ENCODE results near the gene ANXA6.
A peak's percentile ranks its signal among the peaks of the same experiment; 100 is the strongest.

The ANXA6 gene

GRCh38 chr5:151086905-151087360, 70.6 kb downstream of the ANXA6 start:
- CTCF ChIA-PET = interaction anchor here (0.6 kb wide), 2 partner anchors 15 to 695 kb away, joined by 3 read pairs; no protein-coding TSS in a partner anchor
- no peak for DNase-seq (ENCODE audit: low spot score)
- TF ChIP-seq, protein P1, sequence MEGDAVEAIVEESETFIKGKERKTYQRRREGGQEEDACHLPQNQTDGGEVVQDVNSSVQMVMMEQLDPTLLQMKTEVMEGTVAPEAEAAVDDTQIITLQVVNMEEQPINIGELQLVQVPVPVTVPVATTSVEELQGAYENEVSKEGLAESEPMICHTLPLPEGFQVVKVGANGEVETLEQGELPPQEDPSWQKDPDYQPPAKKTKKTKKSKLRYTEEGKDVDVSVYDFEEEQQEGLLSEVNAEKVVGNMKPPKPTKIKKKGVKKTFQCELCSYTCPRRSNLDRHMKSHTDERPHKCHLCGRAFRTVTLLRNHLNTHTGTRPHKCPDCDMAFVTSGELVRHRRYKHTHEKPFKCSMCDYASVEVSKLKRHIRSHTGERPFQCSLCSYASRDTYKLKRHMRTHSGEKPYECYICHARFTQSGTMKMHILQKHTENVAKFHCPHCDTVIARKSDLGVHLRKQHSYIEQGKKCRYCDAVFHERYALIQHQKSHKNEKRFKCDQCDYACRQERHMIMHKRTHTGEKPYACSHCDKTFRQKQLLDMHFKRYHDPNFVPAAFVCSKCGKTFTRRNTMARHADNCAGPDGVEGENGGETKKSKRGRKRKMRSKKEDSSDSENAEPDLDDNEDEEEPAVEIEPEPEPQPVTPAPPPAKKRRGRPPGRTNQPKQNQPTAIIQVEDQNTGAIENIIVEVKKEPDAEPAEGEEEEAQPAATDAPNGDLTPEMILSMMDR (conservative IDR thresholded peaks at IDR 0.05; ENCODE audit: low read depth) = no peak
- no peak overlapping the region for H3K27ac ChIP-seq
- POLR2A ChIA-PET (ENCODE audit: low non-redundant PET) = no interaction called here

GRCh38 chr5:151086192-151086869, 71.2 kb downstream of the ANXA6 start:
- CTCF ChIA-PET = interaction anchor here (0.6 kb wide), 2 partner anchors 15 to 696 kb away, joined by 3 read pairs; no protein-coding TSS in a partner anchor
- POLR2A ChIA-PET (ENCODE audit: low non-redundant PET) = no interaction called here
- no peak for DNase-seq (ENCODE audit: low spot score)
- no peak overlapping the region for H3K27ac ChIP-seq
- TF ChIP-seq, protein P1 (conservative IDR thresholded peaks at IDR 0.05; ENCODE audit: low read depth) = no peak

DNA sequence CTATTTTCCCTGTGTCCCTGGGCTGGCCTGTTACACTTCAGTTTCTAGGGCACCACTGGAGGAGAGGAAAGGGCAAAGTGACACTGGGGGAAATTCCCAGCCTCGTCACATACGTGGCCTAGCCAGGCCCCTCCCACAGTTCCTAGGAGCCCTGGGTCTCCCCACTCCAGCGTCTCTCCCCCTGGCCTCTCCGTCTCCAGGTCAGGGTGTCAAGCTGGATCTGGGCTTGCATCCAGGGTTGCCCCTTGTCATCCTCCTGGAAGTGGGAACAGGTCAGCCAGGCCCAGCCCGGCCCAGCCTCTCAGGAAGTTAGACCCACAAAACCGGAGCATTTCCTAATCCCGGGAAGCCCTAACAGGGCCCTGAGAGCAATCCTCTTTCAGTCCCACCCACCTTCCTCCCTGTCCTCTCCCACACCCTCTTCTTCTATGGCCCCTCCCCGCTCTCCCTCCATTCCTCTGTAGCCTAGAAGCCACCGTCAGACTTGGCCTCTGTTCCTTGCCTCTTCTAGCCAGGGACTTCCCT, 72.0 kb downstream of the ANXA6 start:
- CTCF ChIA-PET = interaction anchor here (1.1 kb wide), 1 partner anchor 31 kb away, joined by 5 read pairs; no protein-coding TSS in a partner anchor
- H3K27ac ChIP-seq = peak overlapping the region; percentile 27
- TF ChIP-seq, protein P1 (conservative IDR thresholded peaks at IDR 0.05; ENCODE audit: low read depth) = no peak

GRCh38 chr5:151084363-151084762, 73.2 kb downstream of the ANXA6 start:
- no peak overlapping the region for H3K27ac ChIP-seq
- POLR2A ChIA-PET (ENCODE audit: low non-redundant PET) = no interaction called here
- TF ChIP-seq, protein P1 (conservative IDR thresholded peaks at IDR 0.05; ENCODE audit: low read depth) = no peak
- CTCF ChIA-PET = interaction anchor here (1.1 to 1.4 kb wide), 2 partner anchors 30 to 33 kb away, joined by 5 to 6 read pairs; no protein-coding TSS in a partner anchor
- DNase-seq (ENCODE audit: low spot score) = no peak

More for the DNA sequence above, 72.0 kb downstream of the ANXA6 start:
- DNase-seq (ENCODE audit: low spot score) = no peak
- POLR2A ChIA-PET (ENCODE audit: low non-redundant PET) = no interaction called here

DNA sequence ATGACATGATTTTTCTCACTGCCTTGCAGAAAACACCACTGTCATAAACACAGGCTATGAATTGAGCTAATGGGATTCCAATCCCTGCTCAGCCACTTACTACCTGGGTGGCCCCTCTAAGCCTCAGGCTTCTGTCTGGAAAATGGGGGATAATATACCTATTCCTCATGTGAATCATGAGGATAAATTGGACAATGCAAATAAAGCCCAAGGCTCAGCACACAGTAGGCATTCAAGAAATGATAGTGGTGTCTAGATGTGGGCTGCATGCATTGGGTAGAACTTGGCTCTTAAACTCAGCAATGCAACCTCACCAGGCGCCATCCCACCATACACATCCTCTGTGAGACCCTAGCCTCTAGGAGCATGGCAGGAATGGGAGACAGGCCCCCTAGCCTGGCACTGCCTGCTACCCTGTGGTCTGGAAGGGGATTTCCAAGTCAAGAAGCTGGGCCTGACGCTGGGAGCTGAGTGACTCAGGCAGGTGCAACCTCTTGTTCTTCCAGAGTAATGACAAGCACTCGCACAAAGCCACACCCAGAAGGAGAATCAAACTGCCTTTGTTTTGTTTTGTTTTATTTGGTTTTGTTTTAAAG, 74.4 kb downstream of the ANXA6 start:
- CTCF ChIA-PET = interaction anchor here (0.6 to 2.3 kb wide), 5 partner anchors 9 to 378 kb away, joined by 3 to 9 read pairs (median 3); no protein-coding TSS in a partner anchor
- TF ChIP-seq, protein P1 (conservative IDR thresholded peaks at IDR 0.05; ENCODE audit: low read depth) = no peak
- DNase-seq (ENCODE audit: low spot score) = peak; percentile 88
- POLR2A ChIA-PET (ENCODE audit: low non-redundant PET) = no interaction called here
- peak overlapping the region; percentile 47 for H3K27ac ChIP-seq

DNA sequence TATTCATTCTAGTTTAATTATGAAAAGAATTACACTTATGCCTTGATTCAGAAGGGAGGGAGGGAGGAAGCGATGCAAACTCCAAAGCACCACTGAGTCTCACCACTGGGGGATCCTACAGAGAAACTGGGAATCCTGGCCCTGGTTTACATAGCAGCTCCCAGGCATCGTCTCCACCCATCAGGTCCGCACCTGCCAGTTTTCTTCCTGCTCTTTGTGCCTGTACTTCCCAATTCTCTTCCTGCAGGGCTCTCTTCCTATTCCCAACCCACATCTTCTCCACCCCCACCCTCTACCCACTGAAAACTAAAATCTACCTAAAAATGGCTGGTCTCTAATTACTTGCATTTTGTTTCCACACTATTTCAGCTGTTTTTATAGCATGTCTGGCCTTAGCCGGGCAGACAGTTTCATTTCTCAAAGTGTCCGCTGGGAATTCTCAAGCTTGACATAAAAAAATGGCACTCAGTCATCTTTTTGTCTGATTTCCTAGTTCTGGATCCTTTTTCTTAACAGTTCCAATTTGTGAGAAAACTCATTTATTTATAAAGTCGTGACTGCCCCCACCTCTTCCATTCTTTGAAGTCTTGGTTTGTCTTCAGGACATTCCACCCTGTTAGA, 75.2 kb downstream of the ANXA6 start:
- peak; percentile 65 for DNase-seq (ENCODE audit: low spot score)
- no peak overlapping the region; the same call in 1 of the 2 replicates for H3K27ac ChIP-seq
- ChIA-PET POLR2A (ENCODE audit: low non-redundant PET) (no interaction called here), CTCF (interaction anchor here (0.5 to 2.3 kb wide), 7 partner anchors 8 to 603 kb away, joined by 3 to 9 read pairs (median 3); no protein-coding TSS in a partner anchor)
- TF ChIP-seq, protein P1 (conservative IDR thresholded peaks at IDR 0.05; ENCODE audit: low read depth) = no peak

All from RWPE1 (cell line).